ENCODE results near the gene GPR78.
"Not testable (repeated sequence)": the region's sequence is repeated elsewhere in the genome, so short reads cannot be mapped to it uniquely, and the experiment has no call there.

GPR78 gene

DNA sequence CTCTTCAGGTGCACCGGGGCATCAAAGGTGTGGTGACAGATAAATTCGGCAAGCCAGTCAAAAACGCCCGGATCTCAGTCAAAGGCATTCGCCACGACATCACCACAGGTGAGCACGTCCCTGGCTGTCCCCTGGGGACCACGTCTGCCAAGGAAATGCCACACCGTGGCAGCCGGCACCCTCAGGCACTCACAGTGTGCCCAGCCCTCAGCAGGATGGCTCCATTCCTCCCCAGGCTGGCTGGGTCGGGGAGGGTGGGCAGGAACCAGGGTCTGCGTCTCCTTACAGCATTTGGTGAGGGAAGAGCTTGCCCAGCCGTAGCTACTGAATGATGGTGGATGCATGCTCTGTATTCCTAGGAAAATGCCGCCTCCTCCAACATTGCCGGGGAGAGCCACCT is 38.2 kb downstream of the GPR78 start:
- DNase-seq = no peak

DNA sequence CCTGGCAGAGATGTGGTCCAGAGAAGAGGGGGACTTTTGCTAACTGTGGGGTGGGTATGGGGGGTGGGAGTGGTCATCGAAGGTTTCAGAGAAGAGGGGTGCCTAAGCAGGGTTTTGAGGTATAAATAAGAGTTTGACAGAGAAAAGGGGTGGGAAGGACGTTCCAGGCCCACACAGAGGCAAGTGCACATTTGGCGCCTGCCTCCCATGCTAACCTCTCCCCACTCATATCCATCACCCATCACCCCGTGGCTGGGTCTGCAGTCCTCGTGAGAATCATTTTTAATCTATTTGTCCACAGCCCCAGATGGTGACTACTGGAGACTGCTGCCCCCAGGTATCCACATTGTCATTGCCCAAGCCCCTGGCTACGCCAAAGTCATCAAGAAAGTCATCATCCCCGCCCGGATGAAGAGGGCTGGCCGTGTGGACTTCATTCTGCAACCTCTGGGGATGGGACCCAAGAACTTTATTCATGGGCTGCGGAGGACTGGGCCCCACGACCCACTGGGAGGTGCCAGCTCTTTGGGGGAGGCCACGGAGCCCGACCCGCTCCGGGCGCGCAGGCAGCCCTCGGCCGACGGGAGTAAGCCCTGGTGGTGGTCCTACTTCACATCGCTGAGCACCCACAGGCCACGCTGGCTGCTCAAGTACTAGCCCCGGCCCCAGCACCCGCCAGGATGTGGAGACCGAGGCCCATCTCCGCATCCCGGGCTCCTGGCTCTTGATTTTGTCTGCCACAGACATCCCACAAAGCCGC is 38.9 kb downstream of the GPR78 start:
- DNase-seq = no peak

DNA sequence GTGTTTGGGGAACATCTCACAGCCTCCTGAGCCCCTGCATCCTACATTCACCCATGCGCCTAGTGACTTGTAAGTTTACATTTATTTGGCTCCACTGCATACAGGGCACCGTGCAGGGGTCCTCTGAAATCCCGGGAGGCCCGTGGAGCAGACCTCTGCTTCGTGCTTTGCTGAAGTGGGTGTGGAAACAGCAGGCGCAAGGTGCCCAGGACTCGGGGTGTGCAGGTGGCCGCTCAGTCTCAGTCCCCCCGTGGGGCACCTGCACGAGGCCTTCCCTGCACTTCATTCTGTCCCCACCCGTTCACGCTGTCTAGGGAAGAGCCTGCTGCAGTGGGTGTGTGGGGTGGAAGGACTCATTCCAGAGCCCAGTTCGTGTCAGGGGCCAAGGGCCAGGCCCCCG is 40.9 kb downstream of the GPR78 start:
- not testable (repeated sequence) for DNase-seq

DNA sequence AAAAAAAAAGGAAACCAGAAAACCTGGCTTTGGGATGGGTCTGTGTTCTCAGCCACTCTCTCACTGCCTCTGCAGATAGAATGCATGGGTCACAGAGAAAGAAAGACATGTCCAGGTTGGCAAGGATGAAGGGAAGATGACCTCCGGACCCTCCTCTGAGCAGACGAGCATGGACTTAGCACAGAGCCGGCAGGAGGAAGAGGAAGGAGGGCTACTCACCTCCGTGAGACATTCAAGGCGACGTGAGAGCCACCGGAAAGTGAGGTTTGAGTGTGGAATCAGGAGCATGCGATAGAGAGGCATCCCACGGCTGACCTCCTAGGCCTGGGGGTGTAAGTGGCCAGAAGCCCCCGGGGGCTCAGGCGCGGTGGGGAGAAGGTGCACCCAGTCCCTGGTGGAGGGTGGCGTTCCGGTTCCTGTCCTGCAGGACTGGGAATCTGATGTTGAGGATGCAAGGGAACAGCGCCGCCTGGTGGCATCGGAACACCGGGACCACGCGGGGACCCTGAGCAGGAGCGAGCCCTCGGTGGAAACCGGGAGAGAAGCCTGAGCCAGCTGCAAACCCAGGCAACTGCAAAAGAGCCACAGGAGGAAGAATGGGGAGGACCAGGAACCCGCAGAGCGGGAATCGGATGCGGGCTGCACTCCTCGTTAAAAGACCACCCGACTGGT is 44.5 kb downstream of the GPR78 start:
- DNase-seq = not testable (repeated sequence)

DNA sequence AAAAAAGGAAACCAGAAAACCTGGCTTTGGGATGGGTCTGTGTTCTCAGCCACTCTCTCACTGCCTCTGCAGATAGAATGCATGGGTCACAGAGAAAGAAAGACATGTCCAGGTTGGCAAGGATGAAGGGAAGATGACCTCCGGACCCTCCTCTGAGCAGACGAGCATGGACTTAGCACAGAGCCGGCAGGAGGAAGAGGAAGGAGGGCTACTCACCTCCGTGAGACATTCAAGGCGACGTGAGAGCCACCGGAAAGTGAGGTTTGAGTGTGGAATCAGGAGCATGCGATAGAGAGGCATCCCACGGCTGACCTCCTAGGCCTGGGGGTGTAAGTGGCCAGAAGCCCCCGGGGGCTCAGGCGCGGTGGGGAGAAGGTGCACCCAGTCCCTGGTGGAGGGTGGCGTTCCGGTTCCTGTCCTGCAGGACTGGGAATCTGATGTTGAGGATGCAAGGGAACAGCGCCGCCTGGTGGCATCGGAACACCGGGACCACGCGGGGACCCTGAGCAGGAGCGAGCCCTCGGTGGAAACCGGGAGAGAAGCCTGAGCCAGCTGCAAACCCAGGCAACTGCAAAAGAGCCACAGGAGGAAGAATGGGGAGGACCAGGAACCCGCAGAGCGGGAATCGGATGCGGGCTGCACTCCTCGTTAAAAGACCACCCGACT is 50.2 kb downstream of the GPR78 start:
- DNase-seq = not testable (repeated sequence)

DNA sequence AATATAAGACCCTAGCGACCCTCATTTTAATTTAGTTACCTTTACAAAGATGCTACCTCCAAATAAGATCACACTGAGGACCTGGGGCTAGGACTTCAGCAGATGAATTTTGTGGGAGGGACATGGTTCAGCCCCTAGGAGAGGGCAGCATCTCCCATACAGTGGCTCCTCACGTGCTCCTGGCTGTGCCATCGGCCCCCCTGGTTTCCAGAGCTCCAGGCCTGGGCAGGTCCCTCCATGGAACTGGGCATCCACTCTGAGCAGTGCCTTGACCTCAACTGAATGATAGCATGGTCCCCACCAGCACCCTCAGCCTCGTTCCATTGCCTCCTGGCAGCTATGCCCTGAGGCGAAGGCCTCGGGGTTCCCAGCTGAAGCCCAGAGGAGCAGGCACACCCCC is 51.7 kb downstream of the GPR78 start:
- DNase-seq = not testable (repeated sequence)

DNA sequence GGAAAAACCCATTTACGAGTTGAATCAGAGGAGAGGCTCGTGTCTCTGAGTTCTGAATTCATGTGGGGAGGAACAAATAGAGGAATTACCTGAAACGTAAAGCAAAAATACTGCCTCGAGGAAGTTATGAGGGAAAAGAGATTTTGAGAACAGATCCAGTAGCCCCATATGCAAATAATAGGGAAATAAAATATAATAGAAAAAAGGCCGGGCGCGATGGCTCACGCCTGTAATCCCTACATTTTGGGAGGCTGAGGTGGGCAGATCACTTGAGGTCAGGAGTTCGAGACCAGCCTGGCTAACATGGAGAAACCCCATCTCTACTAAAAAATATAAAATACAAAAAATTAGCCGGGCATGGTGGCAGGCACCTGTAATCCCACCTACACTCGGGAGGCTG is 54.6 kb downstream of the GPR78 start:
- not testable (repeated sequence) for DNase-seq

DNA sequence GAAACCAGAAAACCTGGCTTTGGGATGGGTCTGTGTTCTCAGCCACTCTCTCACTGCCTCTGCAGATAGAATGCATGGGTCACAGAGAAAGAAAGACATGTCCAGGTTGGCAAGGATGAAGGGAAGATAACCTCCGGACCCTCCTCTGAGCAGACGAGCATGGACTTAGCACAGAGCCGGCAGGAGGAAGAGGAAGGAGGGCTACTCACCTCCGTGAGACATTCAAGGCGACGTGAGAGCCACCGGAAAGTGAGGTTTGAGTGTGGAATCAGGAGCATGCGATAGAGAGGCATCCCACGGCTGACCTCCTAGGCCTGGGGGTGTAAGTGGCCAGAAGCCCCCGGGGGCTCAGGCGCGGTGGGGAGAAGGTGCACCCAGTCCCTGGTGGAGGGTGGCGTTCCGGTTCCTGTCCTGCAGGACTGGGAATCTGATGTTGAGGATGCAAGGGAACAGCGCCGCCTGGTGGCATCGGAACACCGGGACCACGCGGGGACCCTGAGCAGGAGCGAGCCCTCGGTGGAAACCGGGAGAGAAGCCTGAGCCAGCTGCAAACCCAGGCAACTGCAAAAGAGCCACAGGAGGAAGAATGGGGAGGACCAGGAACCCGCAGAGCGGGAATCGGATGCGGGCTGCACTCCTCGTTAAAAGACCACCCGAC is 55.8 kb downstream of the GPR78 start:
- not testable (repeated sequence) for DNase-seq
